IPS-18c (cell line): Measurements from ENCODE around the gene FGGY.
"Not testable (repeated sequence)": the region's sequence is repeated elsewhere in the genome, so short reads cannot be mapped to it uniquely, and the experiment has no call there.

Experiments used
- H3K4me3 ChIP-seq: 2 replicates; pipeline ENCODE4 v1.7.0; 2013; ENCODE audit warnings: low read depth, mild to moderate bottlenecking, low read length, moderate library complexity; ENCODE audit not compliant: insufficient read depth
- H3K9me3 ChIP-seq: one replicate; pipeline ENCODE4 v1.6.1; 2013; ENCODE audit warnings: mild to moderate bottlenecking, low read length, moderate library complexity; ENCODE audit not compliant: control insufficient read depth, insufficient read depth

FGGY gene

GRCh38 chr1:59468828-59469428 lies 172.0 kb downstream of the FGGY start:
- Histone ChIP-seq H3K4me3 (no peak overlapping the region), H3K9me3 (peaks cover 2% of the 10 kb centered on the region)

GRCh38 chr1:59471991-59472570 lies 175.2 kb downstream of the FGGY start:
- not testable (repeated sequence) for H3K4me3 ChIP-seq, H3K9me3 ChIP-seq

- no peak overlapping the region for H3K4me3 ChIP-seq
Measured at GRCh38 chr1:59473831-59474230, 176.9 kb downstream of the FGGY start.

GRCh38 chr1:59474496-59474895 lies 177.6 kb downstream of the FGGY start:
- Histone ChIP-seq H3K4me3 (no peak overlapping the region), H3K9me3 (no peaks in the 10 kb centered on the region)

More at GRCh38 chr1:59473831-59474230, 176.9 kb downstream of the FGGY start:
- no peaks in the 10 kb centered on the region for H3K9me3 ChIP-seq

- Histone ChIP-seq H3K9me3 (no peaks in the 10 kb centered on the region), H3K4me3 (no peak overlapping the region)
Measured at GRCh38 chr1:59475737-59476136, 178.8 kb downstream of the FGGY start.

- no peak overlapping the region for H3K4me3 ChIP-seq
- no peaks in the 10 kb centered on the region for H3K9me3 ChIP-seq
Measured at GRCh38 chr1:59477286-59477685, 180.4 kb downstream of the FGGY start.

GRCh38 chr1:59477867-59478266 lies 181.0 kb downstream of the FGGY start:
- Histone ChIP-seq H3K9me3 (no peaks in the 10 kb centered on the region), H3K4me3 (no peak overlapping the region)

GRCh38 chr1:59478822-59479221 lies 181.9 kb downstream of the FGGY start:
- no peaks in the 10 kb centered on the region for H3K9me3 ChIP-seq
- H3K4me3 ChIP-seq, result no peak overlapping the region

GRCh38 chr1:59480188-59480888 lies 183.4 kb downstream of the FGGY start:
- no peaks in the 10 kb centered on the region for H3K9me3 ChIP-seq

GRCh38 chr1:59481881-59482505 lies 185.1 kb downstream of the FGGY start:
- Histone ChIP-seq H3K4me3 (no peak overlapping the region), H3K9me3 (no peaks in the 10 kb centered on the region)

More at GRCh38 chr1:59480188-59480888, 183.4 kb downstream of the FGGY start:
- H3K4me3 ChIP-seq, result no peak overlapping the region

- H3K4me3 ChIP-seq, result no peak overlapping the region
- H3K9me3 ChIP-seq, result no peaks in the 10 kb centered on the region
Measured at GRCh38 chr1:59482986-59483385, 186.1 kb downstream of the FGGY start.

- H3K9me3 ChIP-seq, result no peaks in the 10 kb centered on the region
- H3K4me3 ChIP-seq, result no peak overlapping the region
Measured at GRCh38 chr1:59484096-59484495, 187.2 kb downstream of the FGGY start.

- Histone ChIP-seq H3K4me3 (no peak overlapping the region), H3K9me3 (no peaks in the 10 kb centered on the region)
Measured at GRCh38 chr1:59485171-59485570, 188.3 kb downstream of the FGGY start.

GRCh38 chr1:59485949-59486348 lies 189.1 kb downstream of the FGGY start:
- no peak overlapping the region for H3K4me3 ChIP-seq
- no peaks in the 10 kb centered on the region for H3K9me3 ChIP-seq

- Histone ChIP-seq H3K4me3 (no peak overlapping the region), H3K9me3 (no peaks in the 10 kb centered on the region)
Measured at GRCh38 chr1:59486615-59487014, 189.7 kb downstream of the FGGY start.

GRCh38 chr1:59487335-59488031 lies 190.6 kb downstream of the FGGY start:
- Histone ChIP-seq H3K9me3 (no peaks in the 10 kb centered on the region), H3K4me3 (no peak overlapping the region)

- Histone ChIP-seq H3K9me3 (no peaks in the 10 kb centered on the region), H3K4me3 (no peak overlapping the region)
Measured at GRCh38 chr1:59492500-59492899, 195.6 kb downstream of the FGGY start.
